ENCODE measurements around the gene DOLPP1.

The DOLPP1 gene

DNA sequence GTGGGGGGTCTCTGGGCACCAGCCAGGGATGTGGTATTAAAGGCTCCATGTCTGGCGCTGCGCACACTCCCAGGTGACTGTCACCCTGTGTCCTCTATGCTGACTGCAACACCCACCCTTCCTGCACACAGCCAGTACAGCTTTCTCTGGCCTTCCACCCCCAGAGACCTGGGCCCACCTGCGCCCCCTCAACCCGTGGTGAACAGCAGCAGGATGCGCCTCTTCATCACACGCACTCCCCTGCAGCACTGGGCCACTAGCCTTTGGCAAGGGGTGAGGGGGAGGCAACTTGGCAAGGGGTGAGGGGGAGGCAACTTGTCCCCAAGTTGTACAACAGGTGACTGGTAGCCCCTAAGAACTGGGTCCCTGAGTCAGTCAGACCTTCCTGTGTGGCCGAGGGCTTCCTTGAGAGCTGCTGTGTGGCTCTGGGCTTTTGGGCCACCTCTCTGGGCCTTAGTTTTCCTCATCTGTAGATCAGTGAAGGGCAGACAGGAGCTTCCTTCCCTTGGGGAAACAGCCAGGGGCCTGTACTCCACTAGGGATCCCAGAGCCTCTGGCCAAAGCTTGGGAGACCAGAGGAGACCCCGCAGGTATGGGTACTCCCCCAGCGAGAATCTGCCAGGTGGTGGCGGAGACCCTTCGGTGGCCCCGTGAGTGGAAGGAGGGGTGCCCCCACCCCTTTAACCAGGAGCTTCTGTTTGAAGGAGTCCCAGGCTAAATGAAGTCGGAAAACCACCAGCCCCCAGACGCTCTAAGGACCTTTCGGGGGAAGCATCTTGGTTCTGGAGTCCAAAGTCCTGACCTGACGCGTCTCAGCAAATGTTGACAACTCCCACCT is 25.2 kb downstream of the DOLPP1 start:
- no peak overlapping the region for H3K4me3 ChIP-seq (ENCODE audit: low read depth, low read length)
- TF ChIP-seq, protein P1, sequence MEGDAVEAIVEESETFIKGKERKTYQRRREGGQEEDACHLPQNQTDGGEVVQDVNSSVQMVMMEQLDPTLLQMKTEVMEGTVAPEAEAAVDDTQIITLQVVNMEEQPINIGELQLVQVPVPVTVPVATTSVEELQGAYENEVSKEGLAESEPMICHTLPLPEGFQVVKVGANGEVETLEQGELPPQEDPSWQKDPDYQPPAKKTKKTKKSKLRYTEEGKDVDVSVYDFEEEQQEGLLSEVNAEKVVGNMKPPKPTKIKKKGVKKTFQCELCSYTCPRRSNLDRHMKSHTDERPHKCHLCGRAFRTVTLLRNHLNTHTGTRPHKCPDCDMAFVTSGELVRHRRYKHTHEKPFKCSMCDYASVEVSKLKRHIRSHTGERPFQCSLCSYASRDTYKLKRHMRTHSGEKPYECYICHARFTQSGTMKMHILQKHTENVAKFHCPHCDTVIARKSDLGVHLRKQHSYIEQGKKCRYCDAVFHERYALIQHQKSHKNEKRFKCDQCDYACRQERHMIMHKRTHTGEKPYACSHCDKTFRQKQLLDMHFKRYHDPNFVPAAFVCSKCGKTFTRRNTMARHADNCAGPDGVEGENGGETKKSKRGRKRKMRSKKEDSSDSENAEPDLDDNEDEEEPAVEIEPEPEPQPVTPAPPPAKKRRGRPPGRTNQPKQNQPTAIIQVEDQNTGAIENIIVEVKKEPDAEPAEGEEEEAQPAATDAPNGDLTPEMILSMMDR (IDR thresholded peaks at IDR 0.05; ENCODE audit: insufficient read depth, low read depth, low read length, missing control alignments) = no peak
- no peak for DNase-seq (ENCODE audit: low read depth)

DNA sequence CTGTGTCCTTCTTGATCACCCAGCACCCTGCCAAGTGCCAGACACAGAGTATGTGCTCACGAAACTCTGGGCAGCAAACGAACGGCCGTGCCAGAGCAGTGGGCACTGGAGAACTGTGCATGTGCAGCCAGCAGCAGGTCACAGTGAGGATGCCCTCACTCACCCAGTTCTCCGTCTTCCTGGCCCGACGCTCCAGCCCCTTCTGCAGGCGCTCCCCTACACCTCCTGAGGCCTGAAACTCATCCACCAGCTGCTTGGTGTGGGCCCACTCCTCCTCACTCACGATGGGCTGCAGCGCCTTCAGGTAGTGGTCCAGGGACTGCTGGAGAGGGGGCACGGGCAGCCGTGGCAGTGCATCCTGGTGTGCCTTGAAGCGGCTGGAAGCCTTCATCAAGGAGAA is 26.7 kb downstream of the DOLPP1 start:
- TF ChIP-seq, protein P1 (IDR thresholded peaks at IDR 0.05; ENCODE audit: insufficient read depth, low read depth, low read length, missing control alignments) = no peak
- no peak for DNase-seq (ENCODE audit: low read depth)
- H3K4me3 ChIP-seq (ENCODE audit: low read depth, low read length) = no peak overlapping the region

DNA sequence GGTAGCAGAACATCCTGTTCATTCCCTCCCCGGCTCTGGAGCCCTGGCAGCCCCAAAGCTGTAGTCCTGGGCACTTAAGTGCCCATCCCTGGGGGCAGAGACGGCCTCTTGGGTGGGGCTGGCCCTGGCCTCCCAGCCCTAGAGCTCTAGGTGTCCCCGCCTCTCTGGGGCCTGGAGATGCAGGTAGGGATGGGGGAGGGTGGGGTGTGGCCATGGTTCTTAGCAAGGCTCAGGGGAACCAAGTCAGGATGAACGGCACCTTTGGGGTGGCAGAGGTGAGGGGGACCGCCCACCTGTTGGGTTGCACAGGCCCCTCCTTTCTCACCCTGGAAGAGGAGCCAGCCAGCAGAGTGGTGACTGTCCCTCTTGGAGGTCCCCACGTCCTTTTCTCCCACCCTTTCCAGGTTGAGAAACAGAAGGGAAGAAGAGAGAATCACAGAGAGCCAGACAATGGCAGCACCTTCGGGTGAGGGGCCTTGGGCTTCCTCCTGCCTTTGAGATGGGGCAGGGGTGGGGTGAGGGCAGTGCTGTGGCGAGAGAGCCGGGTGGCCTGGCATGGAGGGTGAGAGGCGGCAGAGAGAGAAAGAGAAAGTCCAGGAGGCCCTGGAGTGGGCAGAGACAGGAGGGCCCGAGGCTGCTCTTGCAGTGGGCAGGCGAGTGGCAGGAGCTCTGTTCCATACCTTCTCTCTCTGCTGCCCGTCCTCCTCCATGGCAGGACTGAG is 27.3 kb downstream of the DOLPP1 start:
- no peak for DNase-seq (ENCODE audit: low read depth)
- no peak overlapping the region for H3K4me3 ChIP-seq (ENCODE audit: low read depth, low read length)
- TF ChIP-seq, protein P1 (IDR thresholded peaks at IDR 0.05; ENCODE audit: insufficient read depth, low read depth, low read length, missing control alignments) = no peak

DNA sequence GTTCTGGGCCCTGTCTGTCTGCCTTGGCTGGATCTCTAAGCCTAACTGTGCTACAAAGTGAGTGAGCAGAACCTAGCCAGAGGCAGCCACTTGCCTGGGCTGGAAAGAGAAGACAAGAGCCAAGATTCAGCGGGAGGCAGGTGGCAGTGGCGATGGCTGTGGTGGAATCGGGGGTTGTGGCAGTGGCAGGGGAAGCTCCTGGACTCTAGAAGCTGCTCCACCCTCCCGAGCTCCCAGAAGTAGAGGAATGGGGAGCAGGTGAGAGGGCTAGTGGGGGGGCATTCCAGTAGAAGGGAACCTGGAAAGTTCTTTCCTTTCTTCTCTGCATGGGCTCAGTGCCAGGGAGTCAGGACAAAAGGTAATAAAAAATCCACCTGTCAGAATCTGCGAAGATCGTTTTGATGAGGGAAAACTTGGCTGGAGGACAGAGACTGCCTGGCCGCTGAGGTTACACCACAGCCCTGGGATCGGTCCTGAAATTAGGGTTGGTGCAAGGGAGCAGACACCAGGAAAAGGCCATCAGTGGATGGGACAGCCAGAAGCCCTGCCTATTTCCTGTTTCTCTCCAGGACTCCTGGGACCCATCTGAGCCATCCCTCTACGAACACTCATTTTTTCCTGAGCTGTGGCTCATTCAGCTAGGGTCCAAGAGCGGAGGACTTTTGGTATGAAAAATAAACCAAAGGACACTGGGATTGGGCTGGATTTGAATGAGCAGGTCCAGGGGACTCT is 28.1 kb downstream of the DOLPP1 start:
- TF ChIP-seq, protein P1 (IDR thresholded peaks at IDR 0.05; ENCODE audit: insufficient read depth, low read depth, low read length, missing control alignments) = no peak
- H3K4me3 ChIP-seq (ENCODE audit: low read depth, low read length) = no peak overlapping the region
- DNase-seq (ENCODE audit: low read depth) = no peak

DNA sequence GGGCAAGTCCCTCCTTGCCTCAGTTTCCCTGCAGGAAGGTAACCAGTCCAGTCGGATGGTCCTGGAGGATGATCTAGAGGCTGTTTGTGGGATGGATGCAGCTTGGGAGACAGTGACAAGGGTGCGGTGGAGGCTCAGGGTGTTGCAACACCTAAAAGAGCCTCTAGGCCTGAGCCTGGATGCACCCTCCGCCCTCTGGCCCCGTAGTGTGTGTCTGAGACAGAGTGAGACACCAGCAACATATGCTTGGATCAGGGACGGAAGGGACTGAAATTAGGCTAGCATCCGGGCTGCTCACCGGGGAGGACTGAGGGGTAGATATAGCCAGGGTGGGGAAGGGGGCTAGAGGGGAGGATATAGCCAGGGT is 28.6 kb downstream of the DOLPP1 start:
- H3K4me3 ChIP-seq (ENCODE audit: low read depth, low read length) = no peak overlapping the region
- TF ChIP-seq, protein P1 (IDR thresholded peaks at IDR 0.05; ENCODE audit: insufficient read depth, low read depth, low read length, missing control alignments) = no peak
- peak; percentile 29 for DNase-seq (ENCODE audit: low read depth)

DNA sequence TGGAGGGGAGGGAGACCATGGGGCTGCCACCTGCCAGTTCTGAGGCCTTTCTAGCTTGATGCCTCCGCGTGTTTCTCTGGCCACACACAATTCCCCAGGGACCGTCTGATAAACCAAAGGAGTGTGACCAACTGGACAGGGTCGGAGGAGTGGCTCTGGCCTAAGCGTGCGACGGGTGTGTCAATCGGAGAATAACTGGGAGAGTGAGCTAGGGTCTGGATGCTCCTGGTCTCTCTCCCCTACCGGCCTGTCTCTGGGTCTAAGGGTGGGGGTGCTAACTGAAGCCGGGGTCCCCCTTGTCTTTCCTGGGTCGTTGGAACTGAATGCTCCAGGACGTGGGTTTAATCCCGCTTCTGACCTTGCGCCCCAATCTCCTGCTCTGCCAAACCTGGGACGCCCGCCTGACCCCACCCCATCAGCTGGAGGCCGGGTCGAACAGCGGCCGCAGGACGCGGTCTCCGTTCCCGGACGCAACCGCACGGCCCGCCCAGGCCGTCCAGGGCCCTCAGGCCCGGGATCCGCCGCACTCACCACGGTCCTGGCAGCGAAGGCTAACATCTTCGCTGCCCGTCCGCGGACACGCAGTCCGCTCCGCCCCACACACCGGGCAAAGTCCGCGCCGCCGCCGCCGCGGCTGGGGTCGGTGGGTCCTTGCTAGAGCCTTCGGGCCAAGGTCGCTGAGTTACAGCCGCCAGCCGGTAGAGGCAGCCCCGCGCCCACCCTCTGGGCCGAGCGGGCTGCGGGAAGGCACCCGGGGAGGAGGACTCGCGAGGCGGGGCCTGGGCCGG is 29.2 kb downstream of the DOLPP1 start:
- peak overlapping the region; percentile 57 for H3K4me3 ChIP-seq (ENCODE audit: low read depth, low read length)

More for the DNA sequence above, 29.2 kb downstream of the DOLPP1 start:
- peak; percentile 18 for DNase-seq (ENCODE audit: low read depth)
- TF ChIP-seq, protein P1 (IDR thresholded peaks at IDR 0.05; ENCODE audit: insufficient read depth, low read depth, low read length, missing control alignments) = no peak

Measured in GM12865 (cell line).